Right lobe of liver (tissue), 6 donors: Measurements from ENCODE around the gene CEP128. TPM values are rescaled to one million over a fixed set of nuclear protein-coding genes. Genes with fewer than 3 reads are reported as not detected.

Source experiments
- ATAC-seq, 4 donors: fragments of 200-7000 bp; cut with Tn5 transposase; one replicate each; pipeline ENCODE4 v1.9.1; 2020; ENCODE audit warnings: mild to moderate bottlenecking in 4 of 4, moderate library complexity in 4 of 4
- DNase-seq, 3 donors: peaks; one replicate each; pipeline ENCODE4 v3.0.0-alpha.2; 2020
- H3K27ac ChIP-seq, 3 donors: fragments of 200-600 bp; one replicate each; pipeline ENCODE4 v1.8.0; 2022
- H3K27me3 ChIP-seq, 2 donors: fragments of 200-600 bp; one replicate each; pipeline ENCODE4 v1.8.0; 2022
- H3K36me3 ChIP-seq, 4 donors: fragments of 200-600 bp; sonication (generic) in 1 of 4; one replicate each; pipeline versions ENCODE4 v1.5.1 to v1.8.0; 2017 to 2022; ENCODE audit warnings: control low read depth in 1 of 4
- H3K4me1 ChIP-seq, 4 donors: fragments of 200-600 bp; sonication (generic) in 1 of 4; one replicate each; pipeline versions ENCODE4 v1.5.1 to v1.8.0; 2017 to 2022; ENCODE audit warnings: control low read depth in 1 of 4
- H3K4me3 ChIP-seq, 3 donors: fragments of 200-600 bp; one replicate each; pipeline ENCODE4 v1.8.0; 2022
- H3K9me3 ChIP-seq, 4 donors: fragments of 200-600 bp; sonication (generic) in 1 of 4; one replicate each; pipeline versions ENCODE4 v1.5.1 to v1.8.0; 2017 to 2022; ENCODE audit warnings: control low read depth in 1 of 4
- POLR2A ChIP-seq: fragments of 450-650 bp; IDR thresholded peaks from one replicate; pipeline ENCODE4 v1.6.1; 2017; ENCODE audit warnings: antibody characterized with exemption, mild to moderate bottlenecking
- whole genome bisulfite sequencing: methylation state at CpG from one replicate; pipeline ENCODE4 v1.1.6; 2018; ENCODE audit warnings: low coverage, low lambda C conversion rate; ENCODE audit not compliant: insufficient coverage; ENCODE audit errors: missing lambda C conversion rate; 5-methylcytosine and 5-hydroxymethylcytosine counted together
- intact Hi-C, 2 donors: fragments of 100-400 bp; cut with DNase I; formaldehyde crosslinking; loops; one replicate each; pipeline versions ENCODE4 v1.11.2 to v1.14.1; 2022
- total RNA-seq, 6 experiments: library from RNA; depleted of rRNA in 2 of 6; stranded (reverse); fragments of >200 nt in 2 of 6; fragmentation: NEBNext Ultra II Directional in 3 of 6; extraction: Animal tissue kit (Norgen Biotek cat#: 25700) in 3 of 6; gene quantifications; one replicate each; pipeline versions ENCODE4 v1.1.0 to v1.2.4, GENCODE V29; 2016 to 2023
- TF ChIP-seq, protein P1 (sequence below), 4 donors: fragments of 200-600 bp in 3 of 4; fragments of 450-650 bp in 1 of 4; IDR thresholded peaks; one replicate each; pipeline versions ENCODE4 v1.5.1 to v1.8.0; 2016 to 2022; ENCODE audit warnings: antibody characterized with exemption in 4 of 4, mild to moderate bottlenecking in 2 of 4
- donor health status: DM: no; HTN: yes; CAD: no.
- donor health status: DM: no; HTN: no; CAD: no.
- donor health status: DM: no; HTN: no; CAD: no.
- donor health status: DM: no; HTN: yes; CAD: no.
- donor health status: DM: no; HTN: yes; CAD: no.

The CEP128 gene
- total RNA-seq, 6 experiments from 2014 or later, result 0.81 to 9.5 (median 1.7) TPM

- no peak for TF ChIP-seq POLR2A
- TF ChIP-seq, protein P1, sequence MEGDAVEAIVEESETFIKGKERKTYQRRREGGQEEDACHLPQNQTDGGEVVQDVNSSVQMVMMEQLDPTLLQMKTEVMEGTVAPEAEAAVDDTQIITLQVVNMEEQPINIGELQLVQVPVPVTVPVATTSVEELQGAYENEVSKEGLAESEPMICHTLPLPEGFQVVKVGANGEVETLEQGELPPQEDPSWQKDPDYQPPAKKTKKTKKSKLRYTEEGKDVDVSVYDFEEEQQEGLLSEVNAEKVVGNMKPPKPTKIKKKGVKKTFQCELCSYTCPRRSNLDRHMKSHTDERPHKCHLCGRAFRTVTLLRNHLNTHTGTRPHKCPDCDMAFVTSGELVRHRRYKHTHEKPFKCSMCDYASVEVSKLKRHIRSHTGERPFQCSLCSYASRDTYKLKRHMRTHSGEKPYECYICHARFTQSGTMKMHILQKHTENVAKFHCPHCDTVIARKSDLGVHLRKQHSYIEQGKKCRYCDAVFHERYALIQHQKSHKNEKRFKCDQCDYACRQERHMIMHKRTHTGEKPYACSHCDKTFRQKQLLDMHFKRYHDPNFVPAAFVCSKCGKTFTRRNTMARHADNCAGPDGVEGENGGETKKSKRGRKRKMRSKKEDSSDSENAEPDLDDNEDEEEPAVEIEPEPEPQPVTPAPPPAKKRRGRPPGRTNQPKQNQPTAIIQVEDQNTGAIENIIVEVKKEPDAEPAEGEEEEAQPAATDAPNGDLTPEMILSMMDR (IDR thresholded peaks at IDR 0.05), result no peak
- H3K27ac ChIP-seq, result no peak overlapping the region
- DNase-seq (no peak), ATAC-seq (peak in 2 of 4 donors; percentile 37 to 83)
- intact Hi-C loops, result no loop called here
- no peaks in the 10 kb centered on the region for H3K36me3 ChIP-seq
- H3K27me3 ChIP-seq, result no peaks in the 10 kb centered on the region
- H3K4me3 ChIP-seq, result no peak overlapping the region
- no peaks in the 10 kb centered on the region for H3K4me1 ChIP-seq
- H3K9me3 ChIP-seq, result no peaks in the 10 kb centered on the region
Measured at GRCh38 chr14:80977221-80977620, 35.7 kb upstream of the CEP128 start.

- Histone ChIP-seq H3K4me3 (no peak overlapping the region), H3K27ac (no peak overlapping the region), H3K4me1 (no peaks in the 10 kb centered on the region), H3K9me3 (no peaks in the 10 kb centered on the region), H3K27me3 (no peaks in the 10 kb centered on the region), H3K36me3 (no peaks in the 10 kb centered on the region)
- DNase-seq (no peak), ATAC-seq (no peak)
- no peak for TF ChIP-seq POLR2A
- TF ChIP-seq, protein P1 (IDR thresholded peaks at IDR 0.05), result no peak
- intact Hi-C loops, result no loop called here
- WGBS, result 75% methylated on average over 2 of the region's 2 CpGs
Measured at GRCh38 chr14:80974679-80975078, 33.1 kb upstream of the CEP128 start.

- DNase-seq, result no peak
- 50% methylated on average over 4 of the region's 5 CpGs for WGBS
- intact Hi-C loops, result no loop called here
- Histone ChIP-seq H3K27me3 (no peaks in the 10 kb centered on the region), H3K9me3 (no peaks in the 10 kb centered on the region), H3K27ac (no peak overlapping the region), H3K4me1 (no peaks in the 10 kb centered on the region), H3K36me3 (no peaks in the 10 kb centered on the region), H3K4me3 (no peak overlapping the region)
- TF ChIP-seq, protein P1 (IDR thresholded peaks at IDR 0.05), result no peak
- no peak for TF ChIP-seq POLR2A
- no peak for ATAC-seq
Measured at GRCh38 chr14:80973931-80974641, 32.5 kb upstream of the CEP128 start.

GRCh38 chr14:80965037-80965436, 23.5 kb upstream of the CEP128 start:
- H3K4me1 ChIP-seq, result no peaks in the 10 kb centered on the region
- H3K27ac ChIP-seq, result no peak overlapping the region
- H3K9me3 ChIP-seq, result no peaks in the 10 kb centered on the region
- H3K27me3 ChIP-seq, result no peaks in the 10 kb centered on the region
- no peaks in the 10 kb centered on the region for H3K36me3 ChIP-seq
- no peak for DNase-seq
- no peak overlapping the region for H3K4me3 ChIP-seq
- no peak for ATAC-seq
- WGBS, result 59% methylated on average over 3 of the region's 5 CpGs
- TF ChIP-seq, protein P1 (IDR thresholded peaks at IDR 0.05), result no peak
- TF ChIP-seq POLR2A, result no peak
- intact Hi-C loops, result no loop called here
